Activated CD8-positive, alpha-beta T cell treated with anti-CD3 and anti-CD28 coated beads, Interleukin-2, amount 10 ng/mL, durations not matched to agents 7 days and 5 days (primary cell): Measurements from ENCODE around the gene FBN3. TPM values are rescaled to one million over a fixed set of nuclear protein-coding genes. Genes with fewer than 3 reads are reported as not detected.
"Not testable (repeated sequence)": the region's sequence is repeated elsewhere in the genome, so short reads cannot be mapped to it uniquely, and the experiment has no call there.

Experiments used
- ATAC-seq: fragments of 150-1000 bp; cut with Tn5 transposase; one replicate; pipeline ENCODE4 v1.10.0; 2021; ENCODE audit warnings: moderate library complexity
- CTCF ChIA-PET: fragments of 350-600 bp; sonication (Branson Sonifier 250); formaldehyde crosslinking; loops from one replicate; lab custom pipeline; 2021; ENCODE audit warnings: antibody characterized with exemption; lab: Charles Lee
- POLR2A ChIA-PET: fragments of 350-600 bp; sonication (Branson Sonifier 250); formaldehyde crosslinking; loops from one replicate; lab custom pipeline; 2021; ENCODE audit warnings: antibody characterized with exemption; lab: Charles Lee
- DNase-seq: peaks from one replicate; pipeline ENCODE4 v3.0.0-alpha.2; 2020
- H3K27ac Mint-ChIP-seq: one replicate; pipeline ENCODE4 v1.8.0; 2021; ENCODE audit warnings: mild to moderate bottlenecking, mixed read lengths
- H3K27me3 Mint-ChIP-seq: one replicate; pipeline ENCODE4 v1.8.0; 2021; ENCODE audit warnings: low read depth, mixed read lengths
- H3K36me3 Mint-ChIP-seq: one replicate; pipeline ENCODE4 v1.8.0; 2021; ENCODE audit warnings: low read depth, mixed read lengths
- H3K4me1 Mint-ChIP-seq: one replicate; pipeline ENCODE4 v1.8.0; 2021; ENCODE audit warnings: low read depth, mixed read lengths
- H3K4me3 Mint-ChIP-seq: one replicate; pipeline ENCODE4 v1.8.0; 2021; ENCODE audit warnings: mild to moderate bottlenecking, mixed read lengths
- H3K9me3 Mint-ChIP-seq: one replicate; pipeline ENCODE4 v1.8.0; 2022; ENCODE audit warnings: mixed read lengths; ENCODE audit not compliant: insufficient read depth
- total RNA-seq, 2 experiments: library from RNA; stranded (reverse); gene quantifications; one replicate each; pipeline ENCODE4 v1.2.3, GENCODE V29; 2021

FBN3 gene
- total RNA-seq, 2 experiments from 2014 or later, result 0.03 TPM; not detected in 1

DNA sequence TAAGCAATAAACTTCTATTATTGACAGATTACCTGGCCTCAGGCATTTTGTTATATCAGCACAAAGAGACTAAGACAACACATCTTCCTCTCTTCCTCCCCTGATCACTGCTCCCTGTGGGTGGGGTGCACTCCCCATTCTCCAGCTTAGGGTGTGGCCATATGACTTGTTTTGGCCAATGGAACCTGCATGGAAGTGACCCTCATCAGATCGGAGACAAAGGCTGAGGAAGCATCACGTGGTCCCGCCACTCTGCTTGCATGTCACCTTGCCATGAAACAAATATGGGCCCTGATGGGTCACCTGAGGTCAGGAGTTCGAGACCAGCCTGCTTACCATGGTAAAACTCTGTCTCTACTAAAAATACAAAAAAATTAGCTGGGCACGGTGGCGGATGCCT lies 110.6 kb downstream of the FBN3 start:
- POLR2A ChIA-PET, result no interaction called here
- no peak overlapping the region for H3K27ac Mint-ChIP-seq
- no peaks in the 10 kb centered on the region for H3K36me3 Mint-ChIP-seq
- H3K4me3 Mint-ChIP-seq, result no peak overlapping the region
- no peaks in the 10 kb centered on the region for H3K4me1 Mint-ChIP-seq
- no peaks in the 10 kb centered on the region for H3K9me3 Mint-ChIP-seq
- no peak for ATAC-seq
- H3K27me3 Mint-ChIP-seq, result peaks cover 9% of the 10 kb centered on the region
- CTCF ChIA-PET, result no interaction called here
- no peak for DNase-seq

DNA sequence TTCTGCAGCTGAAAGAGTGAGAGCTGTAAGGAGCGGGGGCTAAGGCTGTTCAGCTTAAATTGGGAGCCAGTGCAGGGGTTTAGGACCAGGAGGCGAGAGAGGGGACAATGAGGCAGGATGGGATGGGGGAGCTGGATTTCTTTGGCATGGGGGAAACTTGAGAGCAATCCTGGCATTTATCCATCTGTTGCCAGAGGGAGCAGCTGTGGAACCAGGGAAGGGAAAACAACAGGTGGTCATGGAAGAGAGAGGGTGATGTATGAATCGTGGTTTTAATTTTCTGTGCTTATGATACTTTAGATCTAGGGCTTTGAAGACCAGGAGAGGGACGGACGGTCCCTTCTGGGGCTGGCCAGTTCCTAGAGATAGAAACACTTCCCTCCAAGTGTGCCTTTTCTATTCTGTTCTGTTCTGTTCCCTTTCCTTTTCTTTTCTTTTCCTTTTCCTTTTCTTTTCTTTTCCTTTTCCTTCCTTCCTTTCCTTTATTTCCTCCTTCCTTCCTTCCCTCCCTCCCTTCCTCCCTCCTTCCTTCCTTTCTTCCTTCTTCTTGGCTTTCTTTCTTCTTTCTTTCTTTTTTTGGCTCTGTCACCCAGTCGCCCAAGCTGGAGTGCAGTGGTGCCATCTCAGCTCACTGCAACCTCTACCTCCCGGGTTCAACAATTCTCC lies 112.8 kb downstream of the FBN3 start:
- Mint-ChIP-seq H3K36me3 (no peaks in the 10 kb centered on the region), H3K27ac (no peak overlapping the region), H3K4me3 (no peak overlapping the region), H3K27me3 (peaks cover 14% of the 10 kb centered on the region), H3K9me3 (no peaks in the 10 kb centered on the region), H3K4me1 (no peaks in the 10 kb centered on the region)
- POLR2A ChIA-PET, result no interaction called here
- CTCF ChIA-PET, result no interaction called here
- DNase-seq (no peak), ATAC-seq (no peak)

DNA sequence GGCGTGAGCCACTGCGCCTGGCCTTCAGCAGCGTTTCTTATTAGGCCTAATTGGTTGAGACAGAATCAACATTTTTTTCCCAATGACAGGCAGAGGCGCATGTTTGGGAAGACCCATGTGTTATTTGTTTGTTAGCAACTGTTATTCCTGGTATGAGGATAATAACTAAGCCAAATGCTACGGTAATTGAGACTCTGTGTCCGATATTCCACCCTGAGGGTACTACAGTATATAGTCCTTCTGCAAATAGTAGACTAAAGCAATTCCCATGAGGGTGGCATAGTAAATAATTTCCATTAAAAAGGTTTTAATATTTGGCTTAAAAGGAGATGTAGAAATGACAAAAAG lies 115.2 kb downstream of the FBN3 start:
- no peaks in the 10 kb centered on the region for H3K4me1 Mint-ChIP-seq
- no peak overlapping the region for H3K27ac Mint-ChIP-seq
- ATAC-seq (no peak), DNase-seq (no peak)
- H3K36me3 Mint-ChIP-seq, result no peaks in the 10 kb centered on the region
- CTCF ChIA-PET, result no interaction called here
- POLR2A ChIA-PET, result no interaction called here
- no peaks in the 10 kb centered on the region for H3K9me3 Mint-ChIP-seq
- peaks cover 14% of the 10 kb centered on the region for H3K27me3 Mint-ChIP-seq
- H3K4me3 Mint-ChIP-seq, result no peak overlapping the region

DNA sequence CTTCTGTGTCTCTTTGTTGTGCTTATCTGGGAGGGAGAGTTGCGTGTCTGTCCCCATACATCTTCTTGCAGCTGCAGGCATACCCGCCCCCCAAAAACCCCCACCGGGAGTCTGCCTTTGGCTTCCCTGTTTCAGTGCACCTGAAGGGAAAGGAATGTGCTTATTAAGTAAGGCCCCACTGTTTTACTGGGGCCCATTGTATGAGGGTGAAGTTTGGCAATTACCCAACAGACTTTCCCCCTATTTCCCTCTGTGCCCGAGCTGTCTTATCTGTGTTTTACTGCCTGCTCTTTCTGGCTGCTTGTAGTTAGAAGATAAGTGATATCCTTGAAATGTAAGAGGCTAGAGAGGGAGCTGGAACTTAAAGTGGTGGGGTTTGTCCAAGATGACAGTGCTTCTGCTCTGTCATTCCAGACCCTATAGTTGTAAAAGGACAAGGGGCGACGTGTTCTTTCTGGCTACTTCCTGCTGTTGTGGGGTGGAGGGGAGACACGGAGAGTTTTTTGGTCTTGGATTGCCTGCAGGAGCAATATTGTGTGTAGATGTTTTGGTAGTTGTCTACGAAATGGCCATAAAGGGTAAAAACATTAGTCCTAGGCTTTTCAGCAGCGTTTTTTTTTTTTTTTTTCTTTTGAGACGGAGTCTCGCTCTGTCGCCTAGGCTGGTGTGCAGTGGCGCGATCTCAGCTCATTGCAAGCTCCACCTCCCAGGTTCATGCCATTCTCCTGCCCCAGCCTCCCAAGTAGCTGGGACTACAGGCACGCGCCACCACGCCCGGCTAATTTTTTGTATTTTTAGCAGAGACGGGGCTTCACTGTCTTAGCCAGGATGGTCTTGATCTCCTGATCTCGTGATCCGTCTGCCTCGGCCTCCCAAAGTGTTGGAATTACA lies 115.9 kb downstream of the FBN3 start:
- H3K36me3 Mint-ChIP-seq, H3K9me3 Mint-ChIP-seq, DNase-seq, H3K4me3 Mint-ChIP-seq, CTCF ChIA-PET, POLR2A ChIA-PET, H3K27ac Mint-ChIP-seq, H3K4me1 Mint-ChIP-seq, ATAC-seq: not testable (repeated sequence)
- peaks cover 12% of the 10 kb centered on the region for H3K27me3 Mint-ChIP-seq

DNA sequence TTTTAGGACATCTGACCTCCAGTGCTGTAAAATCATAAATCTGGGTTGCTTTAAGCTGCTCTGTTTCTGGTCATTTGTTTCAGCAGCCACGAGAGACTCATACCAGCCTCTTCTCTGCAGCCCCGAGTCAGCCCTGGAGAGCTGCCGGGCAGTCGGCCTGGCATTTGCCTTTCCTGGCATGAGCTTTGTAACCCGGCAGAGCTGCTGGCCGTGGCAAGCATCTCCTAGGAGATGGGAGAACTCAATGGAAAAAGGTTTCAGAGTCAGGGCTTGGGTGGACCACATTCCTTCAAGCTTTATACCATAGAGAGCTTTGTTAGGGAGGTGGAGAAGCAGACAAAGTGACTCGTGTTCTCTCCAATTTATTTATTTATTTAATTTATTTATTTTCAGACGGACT lies 118.4 kb downstream of the FBN3 start:
- ATAC-seq, result no peak
- POLR2A ChIA-PET, result no interaction called here
- no peaks in the 10 kb centered on the region for H3K36me3 Mint-ChIP-seq
- no peaks in the 10 kb centered on the region for H3K4me1 Mint-ChIP-seq
- no peaks in the 10 kb centered on the region for H3K9me3 Mint-ChIP-seq
- no peak overlapping the region for H3K27ac Mint-ChIP-seq
- peaks cover 5% of the 10 kb centered on the region for H3K27me3 Mint-ChIP-seq
- no peak overlapping the region for H3K4me3 Mint-ChIP-seq
- CTCF ChIA-PET, result interaction anchor here (1.9 kb wide), 1 partner anchor 29 kb away, joined by 6 read pairs; no protein-coding TSS in a partner anchor
- no peak for DNase-seq

DNA sequence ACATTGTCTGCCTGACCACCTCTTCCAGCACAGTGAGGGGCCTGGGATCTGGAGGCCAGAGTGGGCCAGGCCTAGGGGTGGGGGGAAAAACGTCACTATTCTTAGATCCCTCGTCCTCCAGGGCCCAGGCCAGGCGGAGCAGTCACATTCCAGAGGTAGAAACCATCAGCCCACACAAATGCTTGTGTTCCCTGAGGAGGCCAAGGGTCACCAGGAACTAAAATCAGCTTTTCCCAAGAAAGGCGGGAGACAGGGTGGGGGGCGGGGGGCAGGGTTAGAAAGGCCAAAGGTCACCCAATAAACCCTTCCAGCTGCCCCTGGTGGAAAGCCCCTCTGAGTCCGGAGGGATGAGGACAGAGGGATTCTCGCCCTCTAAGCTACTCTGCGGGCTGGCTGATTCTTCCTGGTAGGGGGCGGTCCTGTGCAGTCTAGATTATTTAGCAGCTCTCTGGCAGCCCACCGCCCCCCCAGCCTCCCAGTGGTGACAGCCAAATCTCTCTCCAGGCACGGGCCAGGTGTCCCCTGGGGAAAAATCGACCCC lies 120.4 kb downstream of the FBN3 start:
- Mint-ChIP-seq H3K27me3 (peaks cover 5% of the 10 kb centered on the region), H3K4me3 (no peak overlapping the region), H3K27ac (no peak overlapping the region), H3K36me3 (no peaks in the 10 kb centered on the region), H3K9me3 (no peaks in the 10 kb centered on the region), H3K4me1 (no peaks in the 10 kb centered on the region)
- POLR2A ChIA-PET, result no interaction called here
- CTCF ChIA-PET, result no interaction called here
- DNase-seq (no peak), ATAC-seq (no peak)

DNA sequence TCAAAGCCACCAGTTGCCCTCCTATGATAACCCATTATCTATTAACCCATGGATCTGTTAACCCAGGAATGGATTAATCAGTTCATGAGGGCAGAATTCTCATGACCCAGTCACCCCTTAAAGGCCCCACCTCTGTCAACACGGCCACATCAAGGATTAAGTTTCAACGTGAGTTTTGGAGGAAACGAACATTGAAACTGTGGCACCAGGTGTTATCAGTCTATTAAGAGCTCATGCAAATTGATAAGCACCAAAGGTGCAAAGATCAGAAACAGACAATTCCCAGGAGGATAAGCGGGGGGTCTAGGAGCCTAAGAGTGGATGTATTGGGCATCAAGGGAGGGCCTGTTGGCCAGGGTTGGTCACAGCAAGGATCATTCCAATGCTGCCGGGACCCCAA lies 124.1 kb downstream of the FBN3 start:
- Mint-ChIP-seq H3K4me3 (no peak overlapping the region), H3K27ac (no peak overlapping the region), H3K9me3 (no peaks in the 10 kb centered on the region), H3K27me3 (no peaks in the 10 kb centered on the region), H3K36me3 (no peaks in the 10 kb centered on the region), H3K4me1 (peaks cover 8% of the 10 kb centered on the region)
- CTCF ChIA-PET, result no interaction called here
- POLR2A ChIA-PET, result no interaction called here
- ATAC-seq (no peak), DNase-seq (no peak)

DNA sequence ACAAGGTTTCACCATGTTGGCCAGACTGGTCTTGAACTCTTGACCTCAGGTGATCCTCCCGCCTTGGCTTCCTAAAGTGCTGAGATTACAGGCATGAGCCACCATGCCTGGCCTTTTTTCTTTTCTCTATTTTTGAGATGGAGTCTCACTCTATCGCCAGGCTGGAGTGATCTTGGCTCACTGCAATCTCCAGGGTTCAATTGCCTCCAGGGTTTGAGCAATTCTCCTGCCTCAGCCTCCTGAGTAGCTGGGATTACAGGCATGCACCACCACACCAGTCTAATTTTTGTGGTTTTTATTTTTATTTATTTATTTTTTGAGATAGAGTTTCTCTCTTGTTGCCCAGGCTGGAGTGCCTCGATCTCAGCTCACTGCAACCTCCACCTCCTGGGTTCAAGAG lies 125.1 kb downstream of the FBN3 start:
- POLR2A ChIA-PET, result interaction anchor here (0.6 kb wide), 1 partner anchor 113 kb away, joined by 3 read pairs; no protein-coding TSS in a partner anchor
- H3K9me3 Mint-ChIP-seq, H3K4me1 Mint-ChIP-seq: not testable (repeated sequence)

DNA sequence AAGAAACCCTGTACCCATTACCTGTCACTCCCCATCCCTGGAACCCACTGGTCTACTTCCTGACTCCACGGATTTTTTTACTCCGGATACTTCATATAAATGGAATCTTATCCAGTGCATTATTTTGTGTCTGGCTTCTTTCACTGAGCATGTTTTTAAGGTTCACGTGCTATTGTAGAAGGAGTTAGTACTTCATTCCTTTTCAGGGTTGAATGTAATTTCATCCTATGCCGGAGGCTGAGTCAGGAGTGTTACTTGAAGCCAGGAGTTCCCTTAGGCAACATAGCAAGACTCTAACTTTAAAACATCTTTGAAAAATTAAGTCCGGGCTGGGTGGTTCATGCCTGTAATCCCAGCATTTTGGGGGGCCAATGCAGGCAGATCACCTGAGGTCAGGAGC lies 126.0 kb downstream of the FBN3 start:
- H3K4me3 Mint-ChIP-seq, result no peak overlapping the region
- H3K27me3 Mint-ChIP-seq, result no peaks in the 10 kb centered on the region
- no peaks in the 10 kb centered on the region for H3K36me3 Mint-ChIP-seq
- no peak for ATAC-seq
- POLR2A ChIA-PET, result no interaction called here
- H3K4me1 Mint-ChIP-seq, result peaks cover 8% of the 10 kb centered on the region
- DNase-seq, result no peak
- H3K9me3 Mint-ChIP-seq, result no peaks in the 10 kb centered on the region
- CTCF ChIA-PET, result no interaction called here
- no peak overlapping the region for H3K27ac Mint-ChIP-seq

More for the DNA sequence above, 125.1 kb downstream of the FBN3 start:
- not testable (repeated sequence) for H3K36me3 Mint-ChIP-seq, ATAC-seq, DNase-seq, H3K27me3 Mint-ChIP-seq, H3K27ac Mint-ChIP-seq, H3K4me3 Mint-ChIP-seq
- CTCF ChIA-PET, result interaction anchor here (0.9 kb wide), 1 partner anchor 19 kb away, joined by 3 read pairs; the partner anchor contains the start of gene ELAVL1

DNA sequence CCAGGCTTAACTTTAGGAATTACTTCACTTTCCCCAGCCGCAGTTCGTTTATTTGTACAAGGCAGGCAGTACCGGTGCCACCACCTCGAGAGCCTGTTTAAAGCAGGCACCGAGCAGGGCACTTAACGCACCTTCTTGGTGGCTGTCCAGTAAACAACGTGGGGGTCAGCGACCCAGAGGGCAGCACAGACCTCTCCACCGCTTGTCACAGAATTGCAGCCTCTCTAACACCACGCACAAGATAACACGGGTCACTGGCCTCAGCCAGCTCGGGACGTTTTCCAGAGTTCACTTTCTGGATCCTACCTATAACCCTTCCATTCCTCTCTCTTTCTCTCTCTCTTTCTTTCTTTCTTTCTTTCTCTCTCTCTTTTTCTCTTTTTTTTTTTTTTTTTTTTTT lies 127.1 kb downstream of the FBN3 start:
- CTCF ChIA-PET, result no interaction called here
- no peaks in the 10 kb centered on the region for H3K9me3 Mint-ChIP-seq

DNA sequence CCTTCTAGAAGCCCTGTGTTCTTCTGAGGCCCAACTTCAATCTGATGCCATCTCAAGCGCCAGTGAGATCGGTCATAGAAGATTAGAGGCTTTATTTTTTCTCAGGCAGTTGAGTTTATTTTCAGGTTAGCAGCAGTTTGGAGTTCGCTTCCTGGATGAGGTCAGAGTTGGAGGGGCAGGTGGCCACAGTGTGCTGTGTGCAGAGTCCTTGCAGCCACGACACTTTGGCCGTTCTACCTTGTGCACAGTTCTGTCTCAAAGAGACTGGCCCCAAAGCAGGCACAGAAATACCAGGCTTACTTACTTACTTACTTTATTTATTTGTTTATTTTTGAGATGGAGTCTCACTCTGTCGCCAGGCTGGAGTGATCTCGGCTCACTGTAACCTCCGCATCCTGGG lies 128.0 kb downstream of the FBN3 start:
- ATAC-seq, result no peak
- POLR2A ChIA-PET, result no interaction called here
- no peaks in the 10 kb centered on the region for H3K36me3 Mint-ChIP-seq
- no peak for DNase-seq
- peaks cover 17% of the 10 kb centered on the region for H3K4me1 Mint-ChIP-seq
- no peak overlapping the region for H3K4me3 Mint-ChIP-seq
- H3K27me3 Mint-ChIP-seq, result no peaks in the 10 kb centered on the region
- peak overlapping the region; percentile 61 for H3K27ac Mint-ChIP-seq
- H3K9me3 Mint-ChIP-seq, result no peaks in the 10 kb centered on the region
- CTCF ChIA-PET, result no interaction called here

More for the DNA sequence above, 127.1 kb downstream of the FBN3 start:
- DNase-seq, result no peak
- POLR2A ChIA-PET, result no interaction called here
- Mint-ChIP-seq H3K36me3 (no peaks in the 10 kb centered on the region), H3K4me3 (no peak overlapping the region), H3K27me3 (no peaks in the 10 kb centered on the region), H3K27ac (no peak overlapping the region), H3K4me1 (peaks cover 16% of the 10 kb centered on the region)
- no peak for ATAC-seq

DNA sequence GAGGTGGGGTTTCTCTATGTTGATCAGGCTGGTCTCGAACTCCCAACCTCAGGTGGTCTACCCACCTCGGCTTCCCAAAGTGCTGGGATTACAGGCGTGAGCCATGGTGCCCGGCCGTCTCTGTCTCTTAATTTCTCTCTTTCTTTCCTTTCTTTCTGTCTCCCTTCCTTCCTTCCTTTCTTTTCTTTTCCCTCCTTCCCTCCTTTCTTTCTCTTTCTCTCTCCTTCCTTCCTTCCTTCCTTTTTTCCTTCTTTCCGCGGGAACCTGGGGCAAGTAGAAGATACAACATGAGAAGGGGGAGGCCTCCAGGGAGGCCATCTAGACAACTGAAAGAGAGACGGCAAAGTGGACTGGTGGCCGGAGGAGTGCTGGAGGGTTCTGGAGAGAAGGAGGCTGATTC lies 128.7 kb downstream of the FBN3 start:
- Mint-ChIP-seq H3K9me3 (no peaks in the 10 kb centered on the region), H3K4me3 (no peak overlapping the region), H3K27ac (no peak overlapping the region), H3K36me3 (no peaks in the 10 kb centered on the region), H3K27me3 (no peaks in the 10 kb centered on the region), H3K4me1 (peaks cover 17% of the 10 kb centered on the region)
- no peak for ATAC-seq
- DNase-seq, result no peak
- ChIA-PET POLR2A (no interaction called here), CTCF (no interaction called here)
